HFFc6 (cell line): Measurements from ENCODE around the gene NAV2. TPM values are rescaled to one million over a fixed set of nuclear protein-coding genes. Genes with fewer than 3 reads are reported as not detected.

Experiments used
- DNase-seq: peaks from one replicate; pipeline ENCODE4 v3.0.0-alpha.2; 2018
- H3K27ac Mint-ChIP-seq: 2 replicates; pipeline ENCODE4 v1.8.0; 2020; ENCODE audit warnings: mild to moderate bottlenecking, mixed read lengths
- H3K27me3 Mint-ChIP-seq: 2 replicates; pipeline ENCODE4 v1.8.0; 2021; ENCODE audit warnings: mild to moderate bottlenecking, moderate library complexity, mixed read lengths; ENCODE audit not compliant: insufficient read depth
- H3K36me3 Mint-ChIP-seq: 2 replicates; pipeline ENCODE4 v1.8.0; 2021; ENCODE audit warnings: low read depth, mixed read lengths
- H3K4me1 Mint-ChIP-seq: 2 replicates; pipeline ENCODE4 v1.8.0; 2020; ENCODE audit warnings: low read depth, mixed read lengths
- H3K4me3 Mint-ChIP-seq: 2 replicates; pipeline ENCODE4 v1.8.0; 2020; ENCODE audit warnings: mild to moderate bottlenecking, moderate library complexity, mixed read lengths
- H3K9me3 Mint-ChIP-seq: 2 replicates; pipeline ENCODE4 v1.8.0; 2020; ENCODE audit warnings: mild to moderate bottlenecking, mixed read lengths
- total RNA-seq, 6 experiments: library from RNA; stranded (reverse); fragmentation: NEBNext Ultra II Directional; extraction: Animal tissue kit (Norgen Biotek cat#: 25700); gene quantifications; 2 replicates in 1 of 6; 3 replicates in 5 of 6; pipeline ENCODE4 v1.2.3, GENCODE V29; 2021
- TF ChIP-seq, protein P1 (sequence below): fragments of 200-600 bp; sonication (generic); IDR thresholded peaks from 2 replicates; pipeline ENCODE4 v1.5.0; 2021; ENCODE audit warnings: antibody characterized with exemption, mild to moderate bottlenecking

The NAV2 gene
- total RNA-seq, 6 experiments from 2014 or later, result 12.4 to 34.9 (median 31.8) TPM

DNA sequence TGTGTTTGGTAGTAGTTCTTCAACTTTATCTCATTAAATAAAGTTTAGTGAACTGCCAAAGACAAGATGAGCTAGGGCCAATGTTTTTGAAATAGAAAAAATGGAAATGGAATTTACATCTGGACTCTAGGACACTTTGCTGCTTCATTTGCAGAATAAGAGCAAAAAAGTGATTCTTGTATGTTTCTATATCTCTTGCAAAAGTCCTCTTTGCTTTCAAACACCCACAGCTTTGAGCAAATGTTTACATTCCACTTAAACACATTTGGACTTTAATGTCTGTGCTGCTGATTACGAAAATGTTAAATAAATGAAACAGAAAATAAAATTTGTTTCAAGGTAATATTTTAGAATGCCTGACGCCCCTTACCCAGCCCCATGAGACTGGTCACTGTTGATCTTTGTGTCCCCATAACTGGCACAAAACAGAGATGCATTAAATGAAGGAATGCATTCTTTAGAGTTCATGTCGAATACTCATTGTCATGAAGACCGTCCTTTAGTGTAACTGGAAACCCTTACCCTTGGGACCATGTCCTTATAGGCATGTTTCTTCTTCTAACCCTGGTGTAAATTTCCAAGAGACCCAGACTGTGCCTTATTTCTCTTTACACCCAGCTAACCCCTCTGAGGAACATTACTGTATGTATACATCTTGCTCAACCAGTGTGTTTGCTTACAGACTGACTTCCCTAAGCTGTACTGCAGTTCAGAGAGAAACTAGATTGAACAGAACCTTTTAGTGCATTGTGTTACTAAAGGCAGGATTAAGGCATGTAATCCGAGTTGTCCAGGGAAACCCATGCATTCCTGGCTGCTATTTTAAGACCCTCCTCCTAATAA lies 199.7 kb downstream of the NAV2 start:
- H3K9me3 Mint-ChIP-seq, result no peaks in the 10 kb centered on the region
- TF ChIP-seq, protein P1, sequence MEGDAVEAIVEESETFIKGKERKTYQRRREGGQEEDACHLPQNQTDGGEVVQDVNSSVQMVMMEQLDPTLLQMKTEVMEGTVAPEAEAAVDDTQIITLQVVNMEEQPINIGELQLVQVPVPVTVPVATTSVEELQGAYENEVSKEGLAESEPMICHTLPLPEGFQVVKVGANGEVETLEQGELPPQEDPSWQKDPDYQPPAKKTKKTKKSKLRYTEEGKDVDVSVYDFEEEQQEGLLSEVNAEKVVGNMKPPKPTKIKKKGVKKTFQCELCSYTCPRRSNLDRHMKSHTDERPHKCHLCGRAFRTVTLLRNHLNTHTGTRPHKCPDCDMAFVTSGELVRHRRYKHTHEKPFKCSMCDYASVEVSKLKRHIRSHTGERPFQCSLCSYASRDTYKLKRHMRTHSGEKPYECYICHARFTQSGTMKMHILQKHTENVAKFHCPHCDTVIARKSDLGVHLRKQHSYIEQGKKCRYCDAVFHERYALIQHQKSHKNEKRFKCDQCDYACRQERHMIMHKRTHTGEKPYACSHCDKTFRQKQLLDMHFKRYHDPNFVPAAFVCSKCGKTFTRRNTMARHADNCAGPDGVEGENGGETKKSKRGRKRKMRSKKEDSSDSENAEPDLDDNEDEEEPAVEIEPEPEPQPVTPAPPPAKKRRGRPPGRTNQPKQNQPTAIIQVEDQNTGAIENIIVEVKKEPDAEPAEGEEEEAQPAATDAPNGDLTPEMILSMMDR, result no peak
- peaks cover 10% of the 10 kb centered on the region; the same call in 1 of the 2 replicates for H3K36me3 Mint-ChIP-seq
- H3K27ac Mint-ChIP-seq, result peak overlapping the region; percentile 44
- H3K4me3 Mint-ChIP-seq, result no peak overlapping the region
- H3K4me1 Mint-ChIP-seq, result peaks cover 31% of the 10 kb centered on the region
- peaks cover 2% of the 10 kb centered on the region; the same call in 1 of the 2 replicates for H3K27me3 Mint-ChIP-seq
- no peak for DNase-seq

DNA sequence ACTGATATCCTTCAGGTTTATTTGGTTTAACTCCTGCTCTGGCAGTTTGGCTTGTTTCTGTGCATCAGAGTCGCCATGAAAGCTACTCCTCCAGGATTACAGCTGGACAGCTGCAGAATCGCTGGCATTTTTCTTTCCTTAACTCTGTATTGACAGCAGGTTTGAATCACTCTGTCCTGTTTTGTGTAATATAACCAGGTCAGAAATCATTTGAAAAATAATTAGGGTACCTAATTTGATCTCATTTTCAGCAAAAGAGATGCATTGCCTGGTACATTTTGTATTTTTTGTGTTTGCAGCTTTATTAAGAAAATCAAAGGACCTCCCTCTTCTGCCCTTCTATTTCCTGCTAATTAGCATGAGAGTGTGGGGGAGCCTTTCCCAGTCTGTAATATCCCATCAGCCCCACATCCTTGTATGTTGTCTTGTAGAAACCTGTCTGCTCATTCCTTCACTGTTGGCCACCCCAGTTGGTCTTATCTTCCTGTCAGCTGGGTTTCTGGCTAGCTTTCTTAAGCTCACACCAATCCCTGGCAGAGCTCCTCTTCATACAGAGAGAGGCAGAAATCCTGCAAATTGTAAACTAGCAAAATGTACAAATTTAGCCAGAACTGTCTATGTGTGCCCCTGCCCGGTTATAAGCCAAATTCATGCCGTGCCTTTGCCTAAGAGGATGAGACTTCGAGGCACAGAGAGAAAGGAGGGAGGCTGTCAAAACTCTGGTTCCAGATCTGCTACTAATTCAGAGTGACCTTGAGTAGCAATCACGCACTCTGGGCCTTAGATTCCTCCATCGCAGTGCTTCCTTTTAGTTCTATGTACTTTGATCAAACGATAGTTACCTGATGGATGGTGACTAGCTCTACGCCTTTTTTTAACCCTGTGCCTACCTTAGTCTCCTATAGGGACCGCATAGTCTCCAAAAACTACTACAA lies 200.6 kb downstream of the NAV2 start:
- H3K27me3 Mint-ChIP-seq, result peaks cover 2% of the 10 kb centered on the region; the same call in 1 of the 2 replicates
- TF ChIP-seq, protein P1, result no peak
- H3K36me3 Mint-ChIP-seq, result peaks cover 19% of the 10 kb centered on the region
- no peak for DNase-seq
- peaks cover 40% of the 10 kb centered on the region for H3K4me1 Mint-ChIP-seq
- no peaks in the 10 kb centered on the region for H3K9me3 Mint-ChIP-seq
- peak overlapping the region; percentile 37; the same call in 1 of the 2 replicates for H3K27ac Mint-ChIP-seq
- H3K4me3 Mint-ChIP-seq, result no peak overlapping the region

DNA sequence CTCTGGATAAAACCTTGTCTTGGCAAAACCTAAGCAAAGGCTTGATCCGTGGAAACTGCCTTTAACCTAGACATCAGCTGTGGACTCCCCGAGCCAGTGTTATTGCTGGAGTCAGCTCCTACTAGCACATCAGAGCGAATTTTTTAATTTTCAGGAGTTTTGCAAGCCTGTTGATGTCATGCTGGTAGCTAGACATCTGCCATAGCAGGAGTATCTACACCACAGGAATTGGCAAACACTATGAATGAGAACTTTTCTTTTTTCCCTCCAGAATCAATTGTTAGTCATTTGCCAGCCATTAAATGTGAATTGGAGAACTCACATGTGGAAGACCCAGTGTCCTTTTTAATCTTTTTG lies 201.2 kb downstream of the NAV2 start:
- DNase-seq, result no peak
- TF ChIP-seq, protein P1, result no peak
- H3K4me1 Mint-ChIP-seq, result peaks cover 46% of the 10 kb centered on the region
- H3K36me3 Mint-ChIP-seq, result peaks cover 20% of the 10 kb centered on the region
- H3K9me3 Mint-ChIP-seq, result no peaks in the 10 kb centered on the region
- no peak overlapping the region for H3K4me3 Mint-ChIP-seq
- no peak overlapping the region for H3K27ac Mint-ChIP-seq
- peaks cover 2% of the 10 kb centered on the region; the same call in 1 of the 2 replicates for H3K27me3 Mint-ChIP-seq

DNA sequence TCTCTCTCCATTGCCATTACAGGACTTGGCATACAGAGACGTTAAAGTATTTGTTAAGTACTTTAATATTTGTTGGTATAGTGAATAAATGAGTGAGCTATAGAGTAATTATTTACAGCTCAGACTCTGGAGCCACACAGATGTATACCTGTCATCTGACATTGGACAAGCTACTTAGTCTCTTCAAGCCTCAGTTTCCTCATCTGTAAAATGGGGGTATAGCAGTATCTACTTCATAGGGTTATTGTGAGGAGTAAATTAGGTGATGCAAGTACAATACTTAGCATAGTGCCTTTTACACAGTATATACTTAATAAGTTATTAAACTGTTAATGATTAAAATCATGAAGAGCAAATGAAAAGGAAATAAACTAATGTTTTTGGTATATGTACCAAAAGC lies 203.2 kb downstream of the NAV2 start:
- H3K4me3 Mint-ChIP-seq, result no peak overlapping the region
- DNase-seq, result no peak
- no peaks in the 10 kb centered on the region for H3K9me3 Mint-ChIP-seq
- H3K4me1 Mint-ChIP-seq, result peaks cover 63% of the 10 kb centered on the region
- H3K36me3 Mint-ChIP-seq, result peaks cover 24% of the 10 kb centered on the region
- TF ChIP-seq, protein P1, result no peak
- no peak overlapping the region for H3K27ac Mint-ChIP-seq
- H3K27me3 Mint-ChIP-seq, result peaks cover 2% of the 10 kb centered on the region; the same call in 1 of the 2 replicates

DNA sequence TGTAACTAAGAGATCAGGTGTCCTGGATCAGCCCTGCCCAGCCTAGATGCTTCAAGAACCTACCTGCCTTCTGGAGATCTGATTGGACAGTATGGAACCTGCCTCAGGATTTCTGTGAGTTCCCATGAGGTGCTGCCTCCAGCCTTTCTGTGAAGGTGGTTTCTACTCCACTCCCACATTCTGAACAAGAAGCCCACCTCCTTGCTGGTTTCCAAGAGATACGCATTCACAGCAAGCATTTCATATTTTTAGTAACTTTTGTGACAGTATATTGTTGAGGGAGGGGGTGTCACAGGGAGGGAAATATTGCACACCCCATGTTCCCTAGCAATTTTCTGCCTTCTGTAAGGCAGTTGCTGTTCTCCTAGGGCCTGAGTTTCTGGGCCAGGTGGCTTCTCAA lies 204.4 kb downstream of the NAV2 start:
- DNase-seq, result no peak
- Mint-ChIP-seq H3K9me3 (no peaks in the 10 kb centered on the region), H3K36me3 (peaks cover 24% of the 10 kb centered on the region), H3K27me3 (peaks cover 2% of the 10 kb centered on the region; the same call in 1 of the 2 replicates), H3K4me1 (peaks cover 69% of the 10 kb centered on the region), H3K27ac (peak overlapping the region; percentile 97; the same call in 1 of the 2 replicates), H3K4me3 (no peak overlapping the region)
- TF ChIP-seq, protein P1, result no peak
